HG03520 (cell line): ENCODE results near the gene ABCA10.
A peak's percentile ranks its signal among the peaks of the same experiment; 100 is the strongest.
"Not testable (repeated sequence)": the region's sequence is repeated elsewhere in the genome, so short reads cannot be mapped to it uniquely, and the experiment has no call there.

Source experiments
- ATAC-seq: cut with Tn5 transposase; IDR thresholded peaks from one replicate; pipeline ENCODE4 v1.9.1; 2021; ENCODE audit warnings: mild to moderate bottlenecking, moderate library complexity; ENCODE audit not compliant: unreplicated experiment

Gene ABCA10, protein sequence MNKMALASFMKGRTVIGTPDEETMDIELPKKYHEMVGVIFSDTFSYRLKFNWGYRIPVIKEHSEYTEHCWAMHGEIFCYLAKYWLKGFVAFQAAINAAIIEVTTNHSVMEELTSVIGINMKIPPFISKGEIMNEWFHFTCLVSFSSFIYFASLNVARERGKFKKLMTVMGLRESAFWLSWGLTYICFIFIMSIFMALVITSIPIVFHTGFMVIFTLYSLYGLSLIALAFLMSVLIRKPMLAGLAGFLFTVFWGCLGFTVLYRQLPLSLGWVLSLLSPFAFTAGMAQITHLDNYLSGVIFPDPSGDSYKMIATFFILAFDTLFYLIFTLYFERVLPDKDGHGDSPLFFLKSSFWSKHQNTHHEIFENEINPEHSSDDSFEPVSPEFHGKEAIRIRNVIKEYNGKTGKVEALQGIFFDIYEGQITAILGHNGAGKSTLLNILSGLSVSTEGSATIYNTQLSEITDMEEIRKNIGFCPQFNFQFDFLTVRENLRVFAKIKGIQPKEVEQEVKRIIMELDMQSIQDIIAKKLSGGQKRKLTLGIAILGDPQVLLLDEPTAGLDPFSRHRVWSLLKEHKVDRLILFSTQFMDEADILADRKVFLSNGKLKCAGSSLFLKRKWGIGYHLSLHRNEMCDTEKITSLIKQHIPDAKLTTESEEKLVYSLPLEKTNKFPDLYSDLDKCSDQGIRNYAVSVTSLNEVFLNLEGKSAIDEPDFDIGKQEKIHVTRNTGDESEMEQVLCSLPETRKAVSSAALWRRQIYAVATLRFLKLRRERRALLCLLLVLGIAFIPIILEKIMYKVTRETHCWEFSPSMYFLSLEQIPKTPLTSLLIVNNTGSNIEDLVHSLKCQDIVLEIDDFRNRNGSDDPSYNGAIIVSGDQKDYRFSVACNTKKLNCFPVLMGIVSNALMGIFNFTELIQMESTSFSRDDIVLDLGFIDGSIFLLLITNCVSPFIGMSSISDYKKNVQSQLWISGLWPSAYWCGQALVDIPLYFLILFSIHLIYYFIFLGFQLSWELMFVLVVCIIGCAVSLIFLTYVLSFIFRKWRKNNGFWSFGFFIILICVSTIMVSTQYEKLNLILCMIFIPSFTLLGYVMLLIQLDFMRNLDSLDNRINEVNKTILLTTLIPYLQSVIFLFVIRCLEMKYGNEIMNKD (N-terminal part only)

DNA sequence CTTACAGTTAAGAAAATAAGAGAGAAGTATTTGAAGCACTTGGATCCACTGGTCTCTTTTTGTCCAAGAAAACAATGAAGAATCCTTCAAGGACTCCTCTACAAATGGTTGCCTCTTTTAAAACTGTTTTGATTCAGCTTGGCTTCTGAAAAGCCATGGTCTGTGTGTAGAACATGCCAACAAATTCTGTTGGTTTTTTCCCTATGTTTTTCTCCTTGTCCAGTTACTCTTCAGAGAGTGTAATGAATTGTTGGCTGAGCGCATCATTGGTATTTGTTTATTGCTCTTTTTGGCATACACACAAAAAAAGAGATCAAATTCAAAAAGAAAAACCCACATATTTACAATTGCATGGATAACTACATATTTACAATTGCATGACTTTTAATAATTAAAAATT is at the start of gene ABCA10:
Gene ABCA10 (minus strand): TSS at position 249 of the 400 bp plus-strand sequence. CDS start 3,466 bp downstream, outside the sequence.
- ATAC-seq = no peak

DNA sequence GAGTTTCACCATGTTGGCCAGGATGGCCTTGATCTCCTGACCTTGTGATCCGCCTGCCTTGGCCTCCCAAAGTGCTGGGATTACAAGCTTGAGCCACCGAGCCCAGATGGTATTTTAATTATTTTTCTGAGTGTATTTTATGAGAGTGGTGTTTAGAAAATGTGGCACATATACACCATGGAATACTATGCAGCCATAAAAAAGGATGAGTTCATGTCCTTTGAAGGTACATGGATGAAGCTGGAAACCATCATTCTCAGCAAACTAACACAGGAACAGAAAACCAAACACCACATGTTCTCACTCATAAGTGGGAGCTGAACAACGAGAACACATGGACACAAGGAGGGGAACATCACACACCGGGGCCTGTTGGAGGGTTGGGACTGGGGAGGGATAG is 47.7 kb upstream of the ABCA10 start:
- not testable (repeated sequence) for ATAC-seq

DNA sequence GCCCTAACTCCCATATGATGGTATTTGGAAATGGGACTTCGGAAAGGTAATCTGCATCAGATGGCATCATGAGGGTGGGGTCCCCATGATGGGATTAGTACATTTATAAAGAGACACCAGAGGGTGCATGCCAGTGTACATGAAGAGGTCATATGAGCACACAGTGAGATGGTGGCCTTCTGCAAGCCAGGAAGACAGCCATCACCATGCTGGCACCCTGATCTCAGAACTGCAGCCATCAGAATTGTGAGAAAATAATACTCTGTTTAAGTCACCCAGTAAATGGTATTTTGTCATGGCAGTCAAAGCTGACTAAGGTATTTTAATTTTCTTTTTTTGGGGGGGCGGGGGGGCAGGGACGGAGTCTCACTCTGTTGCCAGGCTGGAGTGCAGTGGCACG is 47.1 kb upstream of the ABCA10 start:
- no peak for ATAC-seq

DNA sequence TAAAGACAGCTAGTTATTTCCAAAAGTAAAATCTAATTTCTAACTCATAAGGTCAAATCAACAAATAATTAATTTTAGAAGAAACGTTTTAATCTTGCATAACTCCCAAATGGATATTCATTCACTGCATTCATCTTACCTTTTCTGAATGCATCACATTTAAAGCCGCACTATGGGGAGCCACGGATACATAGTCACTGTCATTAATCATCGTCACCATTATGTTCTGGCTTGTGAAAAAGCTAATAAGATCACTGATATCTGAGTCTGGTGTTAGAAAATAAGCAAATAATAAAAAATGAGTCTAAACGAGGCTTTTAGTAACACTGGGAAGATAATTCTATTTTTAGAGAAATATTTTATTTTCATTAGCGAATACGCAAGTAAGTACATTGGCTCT is 42.4 kb upstream of the ABCA10 start:
- ATAC-seq = no peak

DNA sequence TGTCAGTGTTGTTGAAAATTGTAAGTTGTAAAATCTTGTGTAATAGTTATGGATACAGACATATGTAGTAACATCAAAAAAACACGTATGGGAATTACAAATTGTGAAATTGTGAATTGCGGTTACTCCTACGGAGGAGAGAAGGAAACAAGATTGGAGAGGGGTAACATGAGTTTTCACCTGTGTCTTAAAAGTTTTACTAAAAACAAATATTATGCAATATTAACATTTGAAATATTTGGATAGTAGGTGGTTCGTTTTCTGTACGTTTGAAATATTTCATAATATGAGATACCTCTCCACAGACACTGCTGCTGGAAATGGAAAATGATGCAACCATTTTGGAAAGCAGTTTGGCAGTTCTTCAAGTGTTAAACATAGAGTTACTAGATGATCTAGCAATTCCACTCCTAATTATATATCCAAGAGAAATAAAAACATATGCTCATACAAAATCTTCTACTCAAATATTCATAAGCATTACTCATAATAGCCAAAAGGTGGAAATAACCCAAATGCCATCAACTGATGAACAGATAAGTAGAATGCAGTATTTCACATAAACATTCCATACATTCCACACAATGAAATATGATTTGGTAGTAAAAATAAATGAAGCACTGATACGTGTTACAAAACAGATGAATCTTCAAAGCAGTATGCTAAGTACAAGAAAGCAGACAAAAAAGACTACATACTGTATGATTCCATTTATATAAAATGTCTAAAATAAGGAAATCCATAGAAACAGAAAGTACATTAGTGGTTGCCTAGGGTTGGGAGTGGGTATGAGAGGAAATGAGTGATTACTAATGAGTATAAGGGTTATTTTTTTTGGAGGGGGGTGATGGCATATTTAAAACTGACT is 40.7 kb upstream of the ABCA10 start:
- ATAC-seq = no peak

DNA sequence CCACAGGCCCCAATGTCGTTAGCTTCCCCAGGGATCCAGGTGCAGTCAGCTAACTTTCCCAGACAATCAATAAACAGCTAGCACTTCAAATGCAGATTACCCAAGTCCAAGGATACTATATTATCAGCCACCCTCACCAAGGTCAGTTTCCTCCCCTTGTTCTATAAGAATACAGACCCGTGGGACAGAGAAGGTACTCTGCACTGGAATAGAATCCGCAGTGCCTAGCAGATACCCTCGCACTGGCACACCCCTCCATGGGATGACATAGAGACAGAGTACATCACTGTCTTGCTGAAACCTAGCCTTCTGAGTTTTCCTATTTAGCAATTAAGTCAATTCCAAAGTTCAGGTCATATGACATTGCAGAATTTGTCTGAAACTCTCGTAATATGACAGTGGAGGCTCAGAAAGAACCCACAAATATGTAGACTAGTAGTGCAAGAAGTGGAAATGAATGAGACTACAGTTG is 40.0 kb upstream of the ABCA10 start:
- no peak for ATAC-seq

DNA sequence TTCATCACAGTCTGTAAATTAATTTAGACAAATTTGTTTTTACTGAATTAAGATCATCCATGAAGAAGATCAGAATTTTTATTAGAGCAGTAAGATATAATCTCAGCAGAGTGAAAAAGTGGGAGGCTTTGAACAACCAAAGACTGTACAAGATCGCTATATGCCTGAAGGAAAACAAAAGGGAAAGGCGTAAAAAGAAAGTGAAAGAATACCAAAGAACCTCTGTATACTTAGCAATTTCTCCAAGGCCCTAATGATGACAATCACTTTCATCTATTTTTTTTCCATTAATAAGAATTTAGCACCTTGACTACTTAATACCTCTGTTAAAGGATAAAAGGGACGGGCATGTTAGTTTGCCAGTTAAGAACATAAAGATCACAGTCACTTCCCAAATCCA is 38.6 kb upstream of the ABCA10 start:
- no peak for ATAC-seq

DNA sequence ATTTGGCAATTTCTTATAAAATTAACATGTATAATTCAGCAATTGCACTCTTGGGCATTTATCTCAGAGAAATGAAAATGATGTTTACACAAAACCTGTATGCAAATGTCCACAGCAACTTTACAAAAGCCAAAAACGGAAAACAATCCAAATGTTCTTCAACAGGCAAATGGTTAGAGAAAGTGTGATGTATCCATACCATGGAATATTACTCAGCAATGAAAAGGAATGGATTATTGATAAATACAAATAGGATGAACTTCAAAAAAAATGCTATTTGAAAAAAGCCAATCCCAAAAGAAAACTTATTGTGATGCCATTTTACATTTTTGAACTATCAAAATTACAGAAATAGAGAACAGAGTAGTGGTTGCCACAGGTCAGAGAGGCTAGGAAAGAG is 37.2 kb upstream of the ABCA10 start:
- ATAC-seq = no peak

DNA sequence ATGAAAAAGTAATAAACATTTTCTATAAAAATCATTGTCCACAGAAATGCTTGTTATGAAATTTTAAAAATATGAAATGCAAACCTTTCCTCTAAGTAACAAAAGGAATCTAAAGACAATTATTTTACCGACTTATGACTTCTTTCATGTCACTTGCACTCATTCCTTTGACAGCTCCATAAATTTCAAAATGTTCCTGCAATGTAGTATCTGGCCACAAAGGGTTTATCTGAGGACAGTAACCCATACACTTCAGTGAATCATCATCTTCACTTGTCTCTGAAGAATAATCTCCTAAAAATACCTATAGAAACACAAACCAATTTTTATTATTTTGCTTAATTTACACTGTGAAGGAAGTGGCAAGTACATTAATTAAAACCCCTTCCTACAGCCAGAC is 25.6 kb upstream of the ABCA10 start:
- ATAC-seq = no peak

DNA sequence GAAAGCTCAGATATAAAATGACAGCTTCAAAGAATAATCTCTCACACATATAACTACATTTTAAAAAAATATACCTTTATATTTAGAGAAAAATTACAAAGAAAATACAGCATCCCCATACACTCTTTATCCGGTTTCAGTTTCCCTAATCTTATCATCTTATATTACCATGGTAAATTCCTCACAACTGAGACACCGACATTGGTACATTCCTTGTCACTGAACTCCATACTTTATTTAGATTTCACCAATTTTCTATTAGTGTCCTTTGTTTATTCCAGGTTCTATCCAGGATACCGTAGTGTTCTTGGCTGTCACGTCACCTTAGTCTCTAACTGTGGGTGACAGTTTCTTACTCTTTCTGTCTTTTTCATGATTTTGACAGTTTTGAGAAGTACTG is 22.0 kb upstream of the ABCA10 start:
- ATAC-seq = no peak

DNA sequence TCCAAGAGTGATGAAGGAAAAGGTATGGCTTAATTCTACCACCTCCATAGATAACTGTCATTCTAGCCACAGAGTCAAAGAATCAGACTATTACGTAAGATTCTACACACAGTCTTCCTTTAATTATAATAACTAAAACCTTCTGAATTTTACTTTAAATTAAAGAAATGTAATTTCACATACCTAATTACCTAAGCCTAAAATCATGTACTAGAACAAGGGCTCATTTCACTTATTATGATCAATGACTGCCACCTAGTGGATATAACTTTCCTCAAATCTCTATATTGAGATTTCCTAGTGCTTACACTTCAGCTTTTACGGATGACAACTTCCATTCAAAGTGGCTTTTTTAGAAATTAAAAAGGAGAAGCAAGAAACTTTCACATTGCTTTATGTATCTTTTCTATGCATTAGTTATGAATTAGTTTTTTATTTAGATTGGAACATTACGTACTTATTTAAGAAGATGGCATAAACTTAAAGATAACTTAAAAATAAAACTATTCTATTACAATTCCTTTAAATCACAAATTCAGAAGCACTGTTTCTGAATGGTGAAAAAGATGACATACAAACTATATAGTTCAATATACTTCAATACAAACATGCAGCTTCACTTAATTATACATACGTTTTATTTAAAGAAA is 18.2 kb upstream of the ABCA10 start:
- no peak for ATAC-seq

DNA sequence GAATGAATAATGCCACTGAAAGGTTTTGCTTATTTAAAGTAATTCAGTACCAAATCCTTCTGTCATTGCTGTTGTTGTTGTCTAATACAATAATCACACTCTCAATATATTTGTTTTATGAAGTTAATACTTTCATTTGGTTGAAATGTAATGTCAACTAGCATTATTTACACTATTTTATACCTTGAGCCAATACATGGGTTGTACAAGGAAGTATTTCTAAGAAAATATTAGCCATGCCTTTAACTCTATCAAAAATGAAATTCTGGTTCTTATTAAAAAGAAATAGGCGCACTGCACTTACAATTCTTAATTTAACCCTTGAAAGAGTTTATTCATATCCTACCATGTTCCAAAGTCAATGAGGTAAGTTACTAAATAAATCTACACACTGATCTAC is 17.6 kb upstream of the ABCA10 start:
- no peak for ATAC-seq

DNA sequence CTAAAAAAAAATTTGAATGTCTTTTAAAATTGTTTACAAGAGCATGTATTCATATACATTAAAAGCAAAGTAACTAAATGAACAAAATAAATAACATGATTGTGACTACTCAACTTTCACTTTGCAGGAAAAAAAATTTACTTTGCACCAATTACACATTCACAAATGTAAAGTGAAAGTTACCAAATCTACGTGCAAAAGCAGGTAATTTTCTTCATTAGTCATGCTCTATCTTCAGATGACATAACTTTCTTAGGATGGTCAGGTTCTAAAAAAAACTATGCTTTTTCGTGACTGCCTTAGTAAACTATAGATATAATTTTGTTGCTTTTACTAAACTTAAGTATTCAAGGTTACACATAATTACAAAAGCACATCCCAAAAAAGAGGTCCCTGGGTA is 17.0 kb upstream of the ABCA10 start:
- ATAC-seq = no peak

DNA sequence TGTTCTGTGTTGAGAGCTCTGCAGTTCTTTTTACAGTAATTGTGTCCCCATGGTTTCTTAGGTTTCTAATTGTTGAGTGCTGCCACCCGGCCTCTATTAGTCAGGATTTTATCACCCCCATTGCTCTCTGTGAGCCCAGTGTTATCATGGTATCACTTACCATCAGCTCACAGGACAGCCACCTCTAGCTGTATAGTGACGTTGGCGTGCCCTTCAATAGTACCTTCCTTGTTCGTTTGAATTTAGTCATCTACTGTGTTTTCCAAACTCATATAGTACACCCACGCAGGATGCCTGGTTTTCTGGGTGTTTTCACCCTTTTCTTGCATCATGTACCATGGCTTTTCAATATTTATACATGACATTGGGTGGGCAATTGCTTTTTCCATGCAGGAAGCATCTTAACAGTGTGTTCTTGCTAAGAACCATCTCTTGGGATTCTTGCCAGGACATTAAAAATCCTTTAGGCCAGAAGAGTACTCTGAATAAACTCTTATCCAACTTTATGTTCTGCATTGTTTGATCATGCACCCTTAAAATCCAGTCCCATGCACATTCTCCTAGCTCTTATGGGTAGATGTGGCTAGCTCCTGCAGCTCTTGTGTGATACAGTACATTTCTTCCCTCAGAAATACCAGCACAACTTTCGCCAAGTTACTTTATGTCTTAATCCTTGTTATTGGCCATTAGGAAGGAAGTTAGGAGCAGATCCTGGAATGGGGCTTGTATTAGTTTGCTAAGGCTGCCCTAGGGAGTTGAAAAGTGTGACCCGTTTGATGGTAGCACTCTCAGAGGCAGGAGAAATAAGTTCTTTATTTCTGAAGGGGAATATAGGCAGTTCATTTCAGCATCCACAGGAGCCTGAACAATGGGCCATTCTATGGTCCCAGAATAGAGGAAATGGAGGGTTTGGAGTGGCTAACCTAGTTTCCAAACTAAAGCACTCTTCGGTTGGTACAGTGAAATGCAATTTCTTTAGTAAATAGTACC is 11.3 kb upstream of the ABCA10 start:
- no peak for ATAC-seq

DNA sequence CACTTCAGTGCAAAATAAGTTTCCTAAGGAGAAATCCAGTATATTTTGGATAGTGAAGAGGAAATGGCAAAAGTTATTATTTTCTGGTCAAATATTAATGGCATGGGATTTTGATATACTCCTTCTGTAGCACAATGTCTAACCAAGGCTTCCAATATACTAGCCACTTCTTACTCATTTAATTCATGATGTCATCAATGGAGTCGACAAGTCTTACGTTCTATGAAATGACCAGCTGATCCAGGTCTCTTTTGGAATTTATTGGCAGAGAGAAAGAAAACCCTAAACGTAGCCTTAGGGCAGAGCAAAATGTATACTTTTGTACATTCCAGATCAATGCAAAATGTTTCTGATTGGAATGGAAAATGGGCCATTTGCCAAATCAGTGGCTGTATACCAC is 8.3 kb upstream of the ABCA10 start:
- no peak for ATAC-seq

DNA sequence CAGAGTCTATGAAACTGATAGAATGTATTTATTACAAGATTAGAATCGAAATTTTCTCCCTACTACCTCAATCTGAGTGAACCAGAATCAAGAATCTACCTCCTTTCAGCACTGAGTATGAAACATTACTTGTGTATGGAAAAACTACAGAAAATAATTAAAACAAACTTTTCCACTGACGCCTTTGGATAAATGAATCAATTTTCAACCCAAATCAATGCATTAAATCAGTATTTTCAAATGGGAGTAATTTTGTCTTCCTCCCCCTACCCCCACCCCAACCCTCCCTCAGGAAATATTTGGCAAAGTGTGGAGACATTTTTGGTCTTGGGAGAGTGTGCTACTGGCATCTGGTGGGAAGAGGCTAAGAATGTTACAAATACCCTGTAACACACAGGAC is 7.8 kb upstream of the ABCA10 start:
- ATAC-seq = no peak

DNA sequence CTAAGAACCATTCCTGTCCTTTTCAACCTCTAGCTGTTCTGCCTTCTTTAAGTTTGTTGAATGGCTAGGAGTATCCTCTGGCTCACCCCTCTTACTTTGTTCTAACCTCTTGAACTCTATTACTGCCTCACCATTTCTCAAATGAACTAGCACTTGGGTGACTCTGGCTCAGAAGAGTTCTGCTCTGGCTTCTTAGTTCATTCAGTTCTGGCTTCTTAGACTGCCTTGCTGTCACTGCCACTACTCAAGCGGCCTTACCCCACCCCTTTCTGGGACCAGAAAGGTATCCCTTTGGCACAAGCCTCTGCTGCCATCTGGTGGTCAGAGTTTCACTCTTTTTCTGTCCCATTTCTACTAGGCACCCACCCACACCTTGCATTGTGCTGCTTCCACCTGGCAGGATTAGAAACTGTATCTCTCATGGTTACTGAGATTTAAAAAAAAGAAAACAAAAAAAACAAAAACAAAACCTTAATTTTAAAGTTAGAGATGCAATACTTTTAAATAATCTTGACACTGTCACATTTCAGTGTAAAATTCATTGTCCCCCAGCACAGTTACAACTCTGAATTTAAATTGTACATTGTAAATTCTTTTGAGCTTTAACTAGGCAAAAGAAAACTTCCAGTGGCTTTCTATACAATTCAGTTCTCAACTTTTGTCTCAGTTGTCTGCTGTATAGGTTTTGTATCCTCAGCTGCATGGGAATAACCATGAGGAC is 6.9 kb upstream of the ABCA10 start:
- ATAC-seq = peak; percentile 92

DNA sequence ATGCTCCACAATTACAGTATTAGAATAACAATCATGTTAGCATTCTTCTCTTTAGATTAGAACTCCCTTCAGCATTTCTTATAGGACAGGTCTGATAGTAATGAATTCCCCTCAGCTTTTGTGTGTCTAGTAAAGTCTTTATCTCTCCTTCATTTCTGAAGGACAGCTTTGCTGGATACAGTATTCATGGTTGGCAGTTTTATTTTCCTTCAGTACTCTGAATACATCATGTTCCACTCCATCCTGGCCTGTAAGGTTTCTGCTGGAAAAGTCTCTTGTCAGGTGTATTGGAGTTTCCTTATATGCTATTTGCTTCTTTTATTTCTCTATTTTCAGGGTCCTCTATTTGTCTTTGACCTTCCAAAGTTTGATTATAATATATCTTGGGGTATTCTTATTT is 4.0 kb upstream of the ABCA10 start:
- ATAC-seq = no peak
